ENCODE results near the gene RET.

The RET gene

GRCh38 chr10:43078986-43079273 lies 2.1 kb downstream of the RET start:
- peak; percentile 86 for DNase-seq (ENCODE audit: low read depth)

DNA sequence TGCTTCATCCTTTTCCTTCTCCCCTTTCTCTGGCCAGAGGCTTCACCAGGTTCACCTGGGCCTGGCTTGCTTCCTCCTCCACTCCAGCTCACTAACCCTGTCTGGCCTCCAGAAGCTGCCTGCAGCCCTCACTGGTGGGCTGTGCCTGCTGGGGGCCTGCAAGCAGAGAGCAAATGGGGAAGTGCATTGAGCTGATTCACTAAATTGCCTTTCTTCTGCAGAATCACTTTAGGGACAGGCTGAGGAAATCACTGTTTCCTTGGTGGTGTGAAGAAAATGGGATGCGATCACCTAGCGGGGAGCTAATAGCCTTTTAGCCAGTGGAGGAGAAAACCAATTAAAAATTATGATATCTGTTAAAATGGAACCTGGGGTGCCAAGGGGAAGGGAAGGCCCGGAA lies 3.0 kb downstream of the RET start:
- DNase-seq (ENCODE audit: low read depth): peak; percentile 68
- TF ChIP-seq, protein P1, sequence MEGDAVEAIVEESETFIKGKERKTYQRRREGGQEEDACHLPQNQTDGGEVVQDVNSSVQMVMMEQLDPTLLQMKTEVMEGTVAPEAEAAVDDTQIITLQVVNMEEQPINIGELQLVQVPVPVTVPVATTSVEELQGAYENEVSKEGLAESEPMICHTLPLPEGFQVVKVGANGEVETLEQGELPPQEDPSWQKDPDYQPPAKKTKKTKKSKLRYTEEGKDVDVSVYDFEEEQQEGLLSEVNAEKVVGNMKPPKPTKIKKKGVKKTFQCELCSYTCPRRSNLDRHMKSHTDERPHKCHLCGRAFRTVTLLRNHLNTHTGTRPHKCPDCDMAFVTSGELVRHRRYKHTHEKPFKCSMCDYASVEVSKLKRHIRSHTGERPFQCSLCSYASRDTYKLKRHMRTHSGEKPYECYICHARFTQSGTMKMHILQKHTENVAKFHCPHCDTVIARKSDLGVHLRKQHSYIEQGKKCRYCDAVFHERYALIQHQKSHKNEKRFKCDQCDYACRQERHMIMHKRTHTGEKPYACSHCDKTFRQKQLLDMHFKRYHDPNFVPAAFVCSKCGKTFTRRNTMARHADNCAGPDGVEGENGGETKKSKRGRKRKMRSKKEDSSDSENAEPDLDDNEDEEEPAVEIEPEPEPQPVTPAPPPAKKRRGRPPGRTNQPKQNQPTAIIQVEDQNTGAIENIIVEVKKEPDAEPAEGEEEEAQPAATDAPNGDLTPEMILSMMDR (IDR thresholded peaks at IDR 0.05; ENCODE audit: low read depth, low read length): no peak
- TF ChIP-seq MYC (IDR thresholded peaks at IDR 0.05; ENCODE audit: low read depth, low read length): no peak
- no peak overlapping the region for H3K4me3 ChIP-seq (ENCODE audit: low read depth, low read length)

More at GRCh38 chr10:43078986-43079273, 2.1 kb downstream of the RET start:
- TF ChIP-seq POLR2A (IDR thresholded peaks at IDR 0.05; ENCODE audit: extremely low read depth, insufficient read length) (no peak), MYC (IDR thresholded peaks at IDR 0.05; ENCODE audit: low read depth, low read length) (no peak)
- TF ChIP-seq, protein P1 (IDR thresholded peaks at IDR 0.05; ENCODE audit: low read depth, low read length): peak; percentile 80
- TF ChIP-seq, protein P2, sequence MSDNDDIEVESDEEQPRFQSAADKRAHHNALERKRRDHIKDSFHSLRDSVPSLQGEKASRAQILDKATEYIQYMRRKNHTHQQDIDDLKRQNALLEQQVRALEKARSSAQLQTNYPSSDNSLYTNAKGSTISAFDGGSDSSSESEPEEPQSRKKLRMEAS (IDR thresholded peaks at IDR 0.05; ENCODE audit: low read depth, low read length): 0 out of 2 replicates have a peak, but pooled peaks have one; percentile 11
- peak overlapping the region; percentile 74 for H3K4me3 ChIP-seq (ENCODE audit: low read depth, low read length)

- no peak for DNase-seq (ENCODE audit: low read depth)
- TF ChIP-seq POLR2A (IDR thresholded peaks at IDR 0.05; ENCODE audit: extremely low read depth, insufficient read length) (no peak), MYC (IDR thresholded peaks at IDR 0.05; ENCODE audit: low read depth, low read length) (no peak)
- TF ChIP-seq, protein P2 (IDR thresholded peaks at IDR 0.05; ENCODE audit: low read depth, low read length): no peak
- TF ChIP-seq, protein P1 (IDR thresholded peaks at IDR 0.05; ENCODE audit: low read depth, low read length): no peak
- H3K4me3 ChIP-seq (ENCODE audit: low read depth, low read length): no peak overlapping the region
Observed at GRCh38 chr10:43082087-43082486, 5.2 kb downstream of the RET start.

- DNase-seq (ENCODE audit: low read depth): no peak
Observed at GRCh38 chr10:43082746-43083145, 5.9 kb downstream of the RET start.

DNA sequence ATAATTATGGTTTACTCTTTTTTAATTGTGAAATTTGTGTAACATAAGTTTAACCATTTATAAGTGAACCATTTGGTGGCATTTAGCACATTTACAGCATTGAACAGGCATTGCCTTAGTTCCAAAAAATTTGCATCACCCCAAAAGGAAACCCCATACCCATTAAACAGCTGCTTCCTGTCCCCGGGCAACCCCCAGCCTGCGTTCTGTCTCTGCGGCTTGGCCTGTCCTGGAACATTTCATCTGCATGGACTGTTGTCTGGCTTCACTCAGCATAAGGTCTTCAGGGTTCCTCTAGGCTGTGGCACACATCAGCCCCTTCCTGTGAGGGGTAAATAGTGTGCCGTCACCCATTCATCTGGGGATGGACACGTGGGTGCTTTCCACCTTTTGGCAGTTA lies 6.9 kb downstream of the RET start:
- TF ChIP-seq MYC (IDR thresholded peaks at IDR 0.05; ENCODE audit: low read depth, low read length) (no peak), POLR2A (IDR thresholded peaks at IDR 0.05; ENCODE audit: extremely low read depth, insufficient read length) (no peak)
- TF ChIP-seq, protein P1 (IDR thresholded peaks at IDR 0.05; ENCODE audit: low read depth, low read length): no peak
- TF ChIP-seq, protein P2 (IDR thresholded peaks at IDR 0.05; ENCODE audit: low read depth, low read length): no peak
- peak; percentile 28 for DNase-seq (ENCODE audit: low read depth)
- H3K4me3 ChIP-seq (ENCODE audit: low read depth, low read length): no peak overlapping the region

More at GRCh38 chr10:43082746-43083145, 5.9 kb downstream of the RET start:
- no peak overlapping the region for H3K4me3 ChIP-seq (ENCODE audit: low read depth, low read length)
- TF ChIP-seq, protein P1 (IDR thresholded peaks at IDR 0.05; ENCODE audit: low read depth, low read length): no peak
- no peak for TF ChIP-seq MYC (IDR thresholded peaks at IDR 0.05; ENCODE audit: low read depth, low read length)
- TF ChIP-seq, protein P2 (IDR thresholded peaks at IDR 0.05; ENCODE audit: low read depth, low read length): no peak
- no peak for TF ChIP-seq POLR2A (IDR thresholded peaks at IDR 0.05; ENCODE audit: extremely low read depth, insufficient read length)

DNA sequence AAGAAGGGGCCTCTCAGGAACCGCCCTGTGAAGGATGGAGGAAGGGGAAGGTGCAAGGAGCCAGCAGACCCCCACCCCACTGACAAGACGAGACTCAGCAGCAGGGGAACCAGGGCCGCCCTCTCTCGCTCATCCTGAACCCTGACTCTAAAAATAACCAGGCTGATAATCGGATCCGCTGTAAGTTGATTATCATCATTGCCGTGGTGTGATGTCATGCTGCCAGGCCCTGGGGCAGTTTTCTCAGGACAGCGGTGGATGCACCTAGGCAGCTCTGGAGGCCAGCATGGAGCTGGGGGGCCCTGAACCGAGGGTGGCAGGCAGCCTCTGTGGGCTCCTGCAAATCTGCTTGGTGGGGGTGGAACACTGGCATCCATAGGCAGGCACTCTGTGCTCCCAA lies 7.9 kb downstream of the RET start:
- no peak for DNase-seq (ENCODE audit: low read depth)
- no peak for TF ChIP-seq MYC (IDR thresholded peaks at IDR 0.05; ENCODE audit: low read depth, low read length)
- TF ChIP-seq, protein P1 (IDR thresholded peaks at IDR 0.05; ENCODE audit: low read depth, low read length): no peak
- no peak for TF ChIP-seq POLR2A (IDR thresholded peaks at IDR 0.05; ENCODE audit: extremely low read depth, insufficient read length)
- TF ChIP-seq, protein P2 (IDR thresholded peaks at IDR 0.05; ENCODE audit: low read depth, low read length): no peak
- no peak overlapping the region for H3K4me3 ChIP-seq (ENCODE audit: low read depth, low read length)

All from NB4 (cell line).